Fibroblast of skin of abdomen (primary cell): Measurements from ENCODE around the gene PYROXD2.
"Not testable (repeated sequence)": the region's sequence is repeated elsewhere in the genome, so short reads cannot be mapped to it uniquely, and the experiment has no call there.

Experiments used
- DNase-seq: peaks from one replicate; pipeline ENCODE4 v3.0.0-alpha.2; 2013

The PYROXD2 gene

DNA sequence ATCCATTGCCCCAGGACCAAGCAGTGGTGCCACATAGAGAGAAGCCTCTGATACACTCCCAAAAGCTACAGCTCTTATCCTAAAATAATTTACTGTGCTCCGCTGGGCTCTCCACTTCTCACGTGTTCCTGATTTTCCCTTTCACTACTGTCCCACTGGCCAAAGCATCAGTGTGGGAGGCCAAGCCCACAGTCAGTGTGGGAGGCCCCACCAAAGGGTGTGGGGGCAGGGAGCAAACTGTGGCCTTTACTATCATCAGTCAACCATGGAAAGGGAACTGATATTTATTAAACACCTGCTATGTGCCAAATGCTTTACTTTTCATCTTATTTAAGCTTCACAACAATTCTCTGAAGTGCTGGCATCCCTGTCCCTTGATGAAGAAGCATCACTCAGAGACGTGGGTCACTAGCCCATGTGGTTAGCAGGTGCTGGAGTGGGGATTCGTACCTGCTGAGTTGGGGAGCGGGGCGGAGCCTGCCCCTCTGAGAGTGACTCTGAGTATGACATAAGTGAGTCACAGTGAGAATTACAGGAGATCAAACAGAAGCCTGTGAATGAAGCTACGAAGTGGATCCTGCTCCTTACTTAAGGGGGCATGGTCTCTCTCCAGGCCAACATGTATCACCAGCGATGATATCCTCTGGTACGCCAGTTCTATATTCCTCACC lies 50.4 kb downstream of the PYROXD2 start:
- DNase-seq, result no peak

DNA sequence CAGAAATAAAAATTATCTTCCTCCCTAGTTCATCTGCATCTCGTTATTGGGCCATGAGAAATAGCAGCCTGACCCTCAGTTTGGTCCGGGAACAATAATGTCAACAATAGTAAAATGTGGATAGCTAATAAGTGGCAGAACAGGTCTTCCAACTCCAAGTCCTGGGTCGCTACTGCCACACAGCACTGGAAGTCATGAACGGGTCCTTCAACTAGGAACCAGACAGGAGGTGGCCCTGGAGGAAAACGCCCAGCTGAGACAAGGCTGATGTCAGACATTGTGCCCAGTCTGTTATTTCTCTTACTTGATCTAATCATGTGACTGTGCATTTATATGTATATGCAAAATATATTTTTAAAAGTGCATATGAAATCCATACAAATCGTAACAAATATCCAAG lies 51.8 kb downstream of the PYROXD2 start:
- DNase-seq, result no peak

DNA sequence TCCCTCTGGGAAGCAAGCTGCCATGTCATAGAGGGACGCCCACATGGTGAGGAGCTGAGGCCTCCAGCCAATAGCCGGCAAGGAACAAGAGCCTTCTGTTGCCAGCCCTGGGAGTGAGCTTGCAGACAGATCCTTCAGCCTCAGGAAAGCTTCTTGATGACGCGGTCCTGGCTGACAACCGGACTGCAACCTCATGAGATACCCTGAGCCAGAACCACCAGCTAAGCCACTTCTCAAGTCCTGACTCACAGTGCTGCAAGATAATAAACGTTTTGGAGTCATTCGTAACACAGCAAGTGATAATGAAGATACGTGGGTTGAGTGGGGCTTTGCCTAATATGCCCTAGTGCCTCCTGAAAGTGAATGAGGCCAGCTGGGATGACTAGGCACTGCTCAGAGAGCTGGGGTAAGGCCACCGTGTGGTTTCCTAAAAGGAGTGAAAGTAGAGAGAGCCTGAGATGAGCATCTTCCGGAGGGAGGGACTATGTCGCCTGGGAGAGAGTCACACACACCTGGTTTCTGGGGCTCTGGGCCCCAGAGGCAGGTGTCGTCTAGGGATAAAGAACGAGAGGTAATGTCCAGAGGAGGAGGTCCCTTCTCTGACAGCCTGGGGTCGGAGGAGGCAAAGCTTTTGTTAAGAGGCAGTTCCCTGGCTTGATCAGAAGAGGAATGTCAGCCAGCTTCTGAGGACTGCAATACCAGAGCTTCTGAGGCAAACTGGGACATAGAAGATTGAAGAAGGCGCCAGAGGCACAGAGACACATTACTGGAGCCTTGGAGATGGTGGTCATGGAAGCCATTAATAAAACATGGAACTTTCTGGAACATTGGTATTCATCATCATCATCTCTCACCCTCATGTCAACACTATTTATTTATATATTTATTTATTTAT lies 53.6 kb downstream of the PYROXD2 start:
- peak; percentile 98 for DNase-seq

DNA sequence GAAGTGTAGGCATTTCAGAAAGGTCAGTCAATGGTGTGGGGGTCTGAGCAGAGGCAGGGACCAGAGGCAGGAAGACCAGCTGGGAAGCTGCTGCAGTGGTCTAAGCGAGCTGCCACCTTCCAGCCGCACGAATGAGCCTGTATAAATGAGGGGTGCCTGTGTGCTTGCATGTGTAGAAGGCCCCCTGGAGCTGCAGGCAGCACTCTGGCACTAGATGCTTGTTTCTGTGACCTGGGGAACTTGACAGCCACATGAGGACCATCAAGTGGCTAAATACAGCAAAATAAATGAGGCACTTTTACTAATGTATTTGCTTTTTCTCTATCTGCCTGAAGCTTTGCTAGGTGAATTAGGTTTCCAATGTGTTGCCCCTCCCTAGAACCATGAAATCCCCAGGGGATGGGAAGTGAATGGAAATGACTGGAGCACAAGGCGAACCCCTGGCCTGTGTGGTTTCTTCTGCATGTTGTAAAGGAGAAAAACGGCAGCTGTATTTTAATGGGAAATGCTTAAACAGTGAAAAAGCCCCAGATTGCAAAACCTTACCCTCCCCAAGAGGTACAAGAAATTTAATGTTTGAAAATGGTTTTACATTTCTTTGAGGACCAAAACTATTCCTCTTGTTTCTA lies 57.7 kb downstream of the PYROXD2 start:
- DNase-seq, result peak; percentile 87

DNA sequence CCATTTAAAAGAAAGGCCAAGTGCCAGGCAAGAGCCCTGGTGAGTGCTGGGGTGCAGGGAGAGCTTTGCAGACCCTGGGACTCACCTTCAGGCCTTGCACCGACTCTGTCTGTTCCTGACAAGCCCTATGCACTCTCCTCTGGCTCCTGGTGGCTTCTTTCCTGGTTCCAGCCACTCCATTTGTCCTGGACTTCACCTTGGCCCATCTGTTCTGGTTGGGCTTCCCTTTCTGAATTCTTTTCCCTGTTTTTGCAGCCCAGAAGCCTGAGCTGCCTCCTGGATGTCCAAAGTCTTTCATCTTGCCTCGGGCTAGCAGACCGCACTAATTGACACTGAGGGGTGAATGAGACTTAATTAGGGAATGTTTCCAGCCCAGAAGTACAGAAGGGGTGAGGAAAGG lies 60.5 kb downstream of the PYROXD2 start:
- DNase-seq, result no peak

DNA sequence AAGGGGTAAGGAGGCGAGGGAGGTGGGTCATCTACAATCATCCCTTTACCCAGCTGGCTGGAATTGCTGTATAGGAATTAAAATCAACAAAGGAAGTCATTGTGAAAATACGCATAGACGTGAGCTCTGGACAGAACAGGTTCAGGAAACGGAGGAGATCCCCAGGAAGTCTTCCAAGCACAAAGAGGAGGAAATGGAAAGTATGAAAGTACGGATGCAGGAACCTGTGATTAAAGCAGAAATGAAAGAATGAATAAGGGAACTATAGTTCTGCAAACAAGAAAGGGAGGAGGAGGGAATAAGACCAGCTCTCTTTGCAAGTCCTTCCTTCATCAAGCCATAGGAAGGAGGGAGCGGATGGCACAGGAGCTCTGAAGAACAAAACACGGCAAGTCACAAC lies 61.8 kb downstream of the PYROXD2 start:
- DNase-seq, result no peak

DNA sequence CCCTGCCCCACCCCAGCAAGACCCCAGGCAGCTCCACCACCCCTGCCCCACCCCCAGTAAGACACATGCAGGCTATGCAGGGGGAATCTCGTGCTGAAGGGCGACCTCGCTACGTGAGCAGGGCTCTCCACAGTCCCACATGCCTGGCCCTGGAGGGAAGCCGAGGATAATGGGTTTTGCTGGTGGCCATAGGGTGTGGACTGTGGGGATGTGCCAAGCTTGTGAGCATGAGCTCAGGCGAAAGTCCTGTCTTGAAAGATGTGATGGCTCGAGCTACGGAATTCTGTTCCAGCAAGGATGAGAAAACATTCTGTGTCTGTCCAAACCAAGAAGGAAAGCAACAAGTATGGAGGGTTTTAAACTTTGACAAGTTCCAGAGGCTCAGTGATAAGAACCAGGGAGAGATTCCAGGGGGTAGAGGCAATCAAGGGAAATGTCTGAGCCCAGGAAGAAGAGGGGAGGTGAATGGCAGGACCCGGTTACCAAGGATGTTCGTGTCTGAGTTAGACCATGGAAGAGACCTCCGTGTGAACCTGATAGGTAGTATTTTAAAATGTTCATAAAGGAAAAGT lies 63.1 kb downstream of the PYROXD2 start:
- DNase-seq, result no peak

DNA sequence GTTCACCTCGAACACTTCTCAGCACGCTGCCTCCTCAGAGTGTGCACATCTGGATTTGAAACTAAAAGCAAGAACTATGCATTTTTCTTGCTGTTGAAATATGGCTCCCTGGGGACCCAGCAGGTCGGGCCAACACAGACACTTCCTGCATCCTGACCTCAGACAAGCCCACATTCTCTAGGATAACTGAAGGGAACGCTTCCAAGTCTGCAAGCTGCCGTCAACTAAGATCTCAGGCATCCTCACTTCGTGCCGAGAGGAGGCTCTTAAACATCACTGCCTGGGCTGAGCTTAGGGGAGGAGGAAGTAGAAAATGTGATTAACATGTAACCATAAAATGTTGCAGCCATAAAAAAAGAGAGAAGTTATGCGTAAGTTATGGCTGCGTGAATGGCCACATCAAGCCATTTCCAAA lies 65.5 kb downstream of the PYROXD2 start:
- DNase-seq, result peak; percentile 100

DNA sequence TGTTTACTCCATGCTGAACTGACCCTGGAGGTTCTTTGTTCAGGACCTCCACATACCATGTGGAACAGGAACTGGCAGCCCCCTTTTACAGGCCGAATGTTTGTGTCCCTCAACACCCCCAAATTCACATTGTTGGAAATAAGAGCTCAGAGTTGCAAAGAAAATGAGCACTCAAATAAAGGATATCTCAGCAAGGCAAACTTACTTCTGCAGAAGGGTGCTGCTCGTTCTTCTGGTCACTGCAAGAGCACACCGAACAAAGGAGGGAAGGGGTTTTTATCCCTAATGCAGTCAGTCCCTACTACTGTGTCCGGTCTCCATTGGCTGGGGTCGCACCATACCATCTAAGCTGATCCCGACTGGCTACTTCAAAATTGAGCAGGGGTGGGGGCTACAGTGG lies 68.1 kb downstream of the PYROXD2 start:
- no peak for DNase-seq

DNA sequence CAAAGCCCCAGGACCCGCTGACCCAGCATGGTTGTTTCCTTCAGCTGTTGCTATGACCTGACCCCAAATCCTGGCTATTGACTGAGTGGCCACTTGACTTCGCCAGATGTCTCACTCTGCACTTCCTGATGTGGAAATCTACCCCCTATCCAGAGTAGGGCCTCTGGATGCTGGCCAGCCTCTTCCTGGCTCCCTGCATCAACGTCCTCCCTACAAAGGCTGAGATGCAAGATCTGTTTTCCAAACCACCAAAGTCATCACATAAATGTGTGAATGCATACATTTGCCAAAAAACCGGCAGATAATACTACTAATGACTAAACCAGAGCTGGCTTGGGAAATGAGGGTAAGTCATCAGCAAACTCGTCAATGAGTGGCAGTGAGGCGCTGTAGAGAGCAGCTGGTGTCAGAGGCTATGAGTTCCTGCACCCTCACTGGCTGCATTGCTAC lies 70.4 kb downstream of the PYROXD2 start:
- peak; percentile 89 for DNase-seq

DNA sequence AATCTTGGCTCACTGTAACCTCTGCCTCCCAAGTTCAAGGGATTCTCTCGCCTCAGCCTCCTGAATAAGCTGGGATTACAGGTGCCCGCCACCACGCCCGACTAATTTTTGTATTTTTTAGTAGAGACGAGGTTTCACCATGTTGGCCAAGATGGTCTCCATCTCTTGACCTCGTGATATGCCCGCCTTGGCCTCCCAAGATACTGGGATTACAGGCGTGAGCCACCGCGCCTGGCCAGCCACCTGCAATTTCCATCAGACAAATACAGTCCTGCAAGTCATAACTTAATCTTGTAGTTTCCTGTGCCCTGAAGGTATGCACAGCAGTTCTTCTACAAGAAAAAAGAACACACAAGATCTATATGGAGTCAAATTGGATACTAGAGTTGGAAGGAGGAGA lies 73.3 kb downstream of the PYROXD2 start:
- not testable (repeated sequence) for DNase-seq

DNA sequence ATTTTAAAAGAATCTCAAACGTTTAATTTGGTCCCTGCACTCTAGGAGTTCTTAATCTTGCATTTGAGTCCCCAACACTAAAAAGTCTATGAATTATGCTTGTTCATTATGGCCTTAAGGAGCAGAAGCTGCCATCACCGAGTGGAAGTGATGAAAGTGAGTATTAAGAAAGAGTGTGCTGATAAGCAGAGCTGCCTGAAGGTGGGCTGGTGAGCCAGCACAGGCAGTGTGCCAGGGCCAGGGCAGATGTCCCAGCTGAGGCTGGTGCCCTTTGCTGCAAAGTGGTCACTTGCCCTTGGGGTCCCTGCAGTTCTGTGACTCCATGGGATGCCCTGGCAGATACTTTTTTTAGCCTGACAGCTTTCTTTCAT lies 74.1 kb downstream of the PYROXD2 start:
- no peak for DNase-seq

DNA sequence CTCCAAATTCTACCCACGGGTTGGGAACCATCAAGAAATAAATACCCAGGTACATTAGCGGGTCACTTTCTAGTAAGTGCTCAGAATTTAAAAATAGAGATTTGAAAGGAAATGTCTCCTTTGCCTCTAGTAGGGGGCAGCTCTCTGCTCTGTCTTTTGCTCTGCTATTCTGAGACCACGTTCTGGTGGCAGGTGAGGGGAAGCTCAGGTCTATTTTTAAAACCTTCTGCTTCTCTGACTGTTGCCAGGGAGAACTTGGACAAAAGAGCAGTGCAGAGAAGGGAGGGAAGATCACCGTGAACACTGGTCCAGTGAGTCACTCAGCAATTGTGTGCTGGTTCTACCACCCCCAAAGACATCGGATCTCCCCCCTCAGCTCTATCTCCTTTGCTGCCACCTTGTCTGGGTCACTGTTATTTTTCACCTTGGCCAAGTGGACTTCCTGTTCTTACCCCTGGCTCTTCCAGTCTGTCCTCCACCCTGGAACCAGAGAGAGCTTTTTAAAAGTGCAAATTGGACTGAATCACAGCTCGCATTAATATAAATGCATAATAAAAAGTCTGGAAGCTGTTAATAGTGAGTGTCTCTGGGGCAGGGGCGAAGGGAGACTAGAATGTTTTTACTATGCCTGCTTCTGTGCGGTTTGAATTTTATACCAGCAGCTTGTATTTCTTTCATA lies 74.6 kb downstream of the PYROXD2 start:
- DNase-seq, result no peak

DNA sequence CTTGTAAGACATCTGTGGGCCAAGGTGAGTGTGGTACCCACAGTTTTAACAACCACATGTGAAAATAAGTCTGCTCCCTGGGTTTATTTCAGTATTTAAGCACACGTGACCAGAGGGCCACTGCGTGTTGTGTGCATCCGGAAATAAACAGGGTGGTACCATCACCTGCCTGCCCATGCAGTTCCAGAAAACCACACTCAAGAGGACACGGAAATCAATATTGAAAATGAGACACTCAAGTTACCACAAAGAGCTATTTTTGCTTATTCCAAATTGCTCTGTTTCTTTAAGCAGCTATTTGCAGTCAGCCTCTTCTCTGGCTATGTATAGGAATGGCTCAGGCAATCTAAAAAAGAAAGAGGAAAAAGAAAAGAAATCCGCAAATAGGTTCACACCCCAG lies 75.2 kb downstream of the PYROXD2 start:
- DNase-seq, result no peak

DNA sequence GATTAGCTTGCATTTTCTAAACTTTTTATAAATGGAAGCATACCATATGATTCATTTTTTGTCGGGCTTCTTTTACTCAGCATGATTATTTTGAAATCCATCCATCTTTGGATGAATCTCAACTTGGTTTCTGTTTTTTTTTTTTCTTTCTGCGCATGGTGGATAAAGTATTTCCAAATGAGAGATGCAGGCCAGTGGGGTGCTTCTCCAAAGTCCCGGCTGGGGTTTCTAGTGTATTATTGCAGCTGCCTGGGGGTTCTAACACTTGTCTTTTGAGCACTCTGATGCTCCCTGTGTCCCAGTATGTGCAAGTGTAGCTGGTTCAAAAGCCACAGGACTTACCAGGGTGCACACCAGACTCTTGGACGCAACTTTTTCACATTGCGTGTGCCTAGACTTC lies 76.1 kb downstream of the PYROXD2 start:
- no peak for DNase-seq

DNA sequence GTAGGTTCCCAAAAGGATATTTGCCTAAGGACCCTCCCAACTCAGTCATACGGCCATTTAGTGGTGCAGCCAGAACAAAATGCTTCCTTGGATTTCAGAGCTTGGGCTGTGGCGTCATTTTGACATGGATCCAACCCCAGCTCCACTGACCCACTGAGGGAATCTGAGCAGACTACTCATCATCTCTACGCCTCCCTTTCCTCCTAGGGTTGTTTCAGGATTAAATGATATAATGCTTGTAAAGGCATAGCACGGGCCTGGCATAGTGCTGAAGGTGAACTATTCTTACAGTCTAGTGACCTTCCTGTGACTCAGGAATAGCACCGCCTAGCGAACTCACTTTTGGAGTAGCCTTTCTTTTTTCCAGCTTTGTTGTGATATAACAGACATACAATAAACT lies 76.7 kb downstream of the PYROXD2 start:
- DNase-seq, result peak; percentile 36

DNA sequence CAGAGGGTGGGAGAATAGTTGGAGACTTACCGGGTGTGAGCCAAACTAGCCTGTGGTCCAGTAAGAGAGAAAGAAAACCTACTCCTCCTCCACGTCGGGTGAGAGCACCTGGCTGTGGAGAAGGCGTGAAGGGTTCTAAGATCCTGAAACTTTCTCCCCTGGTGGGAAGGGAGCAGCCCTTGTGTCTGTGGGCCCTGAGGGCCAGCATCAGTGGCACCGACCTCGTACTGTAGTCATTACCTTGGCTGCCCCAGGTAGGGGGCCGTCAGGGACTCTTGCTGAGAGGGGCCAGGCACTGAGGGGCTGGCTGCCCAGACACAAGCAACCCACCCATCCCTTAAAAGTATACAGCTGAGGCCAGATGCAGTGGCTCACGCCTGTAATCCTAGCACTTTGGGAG lies 77.5 kb downstream of the PYROXD2 start:
- no peak for DNase-seq
